B cell (primary cell): ENCODE data around the gene MAP3K5. TPM values are rescaled to one million over a fixed set of nuclear protein-coding genes. Genes with fewer than 3 reads are reported as not detected.

Experiments
- ATAC-seq: fragments of 200-7000 bp; cut with Tn5 transposase; one replicate; pipeline ENCODE4 v1.10.0; 2021; ENCODE audit warnings: low read depth, mild to moderate bottlenecking, moderate number of reproducible peaks, moderate library complexity
- CTCF ChIA-PET: fragments of 350-600 bp; sonication (Branson Sonifier 250); formaldehyde crosslinking; loops from one replicate; lab custom pipeline; 2021; ENCODE audit warnings: antibody characterized with exemption, inconsistent platforms; lab: Charles Lee
- POLR2A ChIA-PET: fragments of 350-600 bp; sonication (Branson Sonifier 250); formaldehyde crosslinking; loops from one replicate; lab custom pipeline; 2021; ENCODE audit warnings: antibody characterized with exemption; lab: Charles Lee
- DNase-seq: peaks from one replicate; pipeline ENCODE4 v3.0.0; 2013
- H2AFZ ChIP-seq: 2 replicates; pipeline ENCODE4 v1.6.1; 2012; ENCODE audit warnings: mild to moderate bottlenecking, low read depth, low read length; ENCODE audit not compliant: insufficient read depth, poor library complexity, severe bottlenecking
- H3K27ac ChIP-seq, 2 donors: 1 replicate in 1 of 2; 2 replicates in 1 of 2; pipeline ENCODE4 v1.5.1; 2012 to 2013; ENCODE audit warnings: low read length in 2 of 2, mild to moderate bottlenecking in 2 of 2, moderate library complexity in 1 of 2
- H3K27me3 ChIP-seq, 4 experiments: fragments of 200-600 bp in 1 of 4; sonication (generic) in 1 of 4; replicated peaks in 1 of 4; 1 replicate in 2 of 4; 2 replicates in 2 of 4; pipeline versions ENCODE4 v1.6.1 to v1.7.0; 2013 to 2016; ENCODE audit warnings: low read length in 3 of 4, mild to moderate bottlenecking in 2 of 4, mixed read lengths in 1 of 4, moderate library complexity in 1 of 4; ENCODE audit not compliant: insufficient read depth in 4 of 4, control insufficient read depth in 3 of 4; ENCODE audit errors: control extremely low read depth in 1 of 4
- H3K36me3 ChIP-seq, 2 experiments: replicated peaks in 1 of 2; 1 replicate in 1 of 2; 2 replicates in 1 of 2; pipeline versions ENCODE4 v1.6.1 to v1.7.1; 2013; ENCODE audit warnings: low read length in 1 of 2; ENCODE audit not compliant: insufficient read depth in 2 of 2, control insufficient read depth in 1 of 2; ENCODE audit errors: control extremely low read depth in 1 of 2, extremely low read depth in 1 of 2
- H3K4me1 ChIP-seq, 2 donors: fragments of 200-600 bp in 1 of 2; sonication (generic) in 1 of 2; 1 replicate in 1 of 2; 2 replicates in 1 of 2; pipeline versions ENCODE4 v1.5.1 to v1.6.1; 2013 to 2017; ENCODE audit warnings: low read length in 2 of 2; ENCODE audit not compliant: control insufficient read depth in 2 of 2, insufficient read depth in 2 of 2
- H3K4me2 ChIP-seq: replicated peaks from 2 replicates; pipeline ENCODE3; 2012; ENCODE audit warnings: mild to moderate bottlenecking, low read depth, low read length; ENCODE audit not compliant: poor library complexity, severe bottlenecking
- H3K4me3 ChIP-seq, 5 experiments: fragments of 200-600 bp in 1 of 5; sonication (generic) in 1 of 5; 1 replicate in 3 of 5; 2 replicates in 2 of 5; pipeline versions ENCODE4 v1.5.1 to v1.7.0; 2011 to 2016; ENCODE audit warnings: low read length in 4 of 5, mild to moderate bottlenecking in 4 of 5, low read depth in 2 of 5, control low read depth in 1 of 5, moderate library complexity in 1 of 5; ENCODE audit not compliant: insufficient read depth in 1 of 5; ENCODE audit errors: control extremely low read depth in 1 of 5, extremely low read depth in 1 of 5
- H3K79me2 ChIP-seq: fragments of 200-600 bp; sonication (generic); one replicate; pipeline ENCODE4 v1.6.0; 2016; ENCODE audit warnings: low read length; ENCODE audit not compliant: control insufficient read depth, insufficient read depth
- H3K9ac ChIP-seq: fragments of 200-600 bp; sonication (generic); 2 replicates; pipeline ENCODE4 v1.6.1; 2017; ENCODE audit warnings: mild to moderate bottlenecking, low read length, moderate library complexity
- H3K9me3 ChIP-seq, 3 donors: one replicate each; pipeline versions ENCODE4 v1.6.1 to v1.7.1; 2013; ENCODE audit warnings: low read length in 2 of 3; ENCODE audit not compliant: control insufficient read depth in 2 of 3, insufficient read depth in 1 of 3; ENCODE audit errors: control extremely low read depth in 1 of 3
- H4K20me1 ChIP-seq: 2 replicates; pipeline ENCODE4 v1.6.0; 2012; ENCODE audit warnings: mild to moderate bottlenecking, low read length; ENCODE audit not compliant: insufficient read depth, control insufficient read depth, poor library complexity, severe bottlenecking
- H3K27ac Mint-ChIP-seq: one replicate; pipeline ENCODE4 v1.8.0; 2021; ENCODE audit warnings: mixed read lengths
- H3K27me3 Mint-ChIP-seq: one replicate; pipeline ENCODE4 v1.8.0; 2021; ENCODE audit warnings: mixed read lengths
- H3K4me1 Mint-ChIP-seq: one replicate; pipeline ENCODE4 v1.8.0; 2021; ENCODE audit warnings: mixed read lengths
- H3K4me3 Mint-ChIP-seq: one replicate; pipeline ENCODE4 v1.8.0; 2021; ENCODE audit warnings: mixed read lengths
- H3K9me3 Mint-ChIP-seq: one replicate; pipeline ENCODE4 v1.8.0; 2022; ENCODE audit warnings: mixed read lengths; ENCODE audit not compliant: insufficient read depth
- CTCF ChIP-seq: fragments of 200-600 bp; IDR thresholded peaks from one replicate; pipeline ENCODE4 v1.8.0; 2022; ENCODE audit warnings: antibody characterized with exemption, mild to moderate bottlenecking
- EZH2 ChIP-seq: IDR thresholded peaks from 2 replicates; pipeline ENCODE4 v1.6.1; 2012; ENCODE audit warnings: borderline replicate concordance, low read depth, mild to moderate bottlenecking, moderate library complexity, low read length; ENCODE audit not compliant: insufficient read depth, poor library complexity, severe bottlenecking
- WGBS: methylation state at CpG from one replicate; pipeline ENCODE4 v1.1.5; 2013; ENCODE audit warnings: missing lambda C conversion rate; ENCODE audit not compliant: insufficient coverage; 5-methylcytosine and 5-hydroxymethylcytosine counted together
- intact Hi-C: fragments of 100-400 bp; cut with micrococcal nuclease; formaldehyde crosslinking; loops from one replicate; pipeline ENCODE4 v1.10.0; 2022
- polyA plus RNA-seq: library from polyadenylated mRNA; depleted of rRNA; stranded (reverse); fragments of >200 nt; gene quantifications from 2 replicates; pipeline ENCODE4 v1.2.3, GENCODE V29; 2012
- total RNA-seq, 2 donors: library from RNA; stranded (reverse); fragments of 120-200 nt in 1 of 2; gene quantifications; 1 replicate in 1 of 2; 2 replicates in 1 of 2; pipeline versions ENCODE4 v1.2.3 to v1.2.4, GENCODE V29; 2013 to 2022

Gene MAP3K5
- total and polyA plus RNA-seq, 2 donors (not counting 1 experiment from before 2014, with no cell fraction given), result 5.7 to 34.1 TPM

GRCh38 chr6:136757150-136757549 is 35.1 kb downstream of the MAP3K5 start:
- H3K9me3 Mint-ChIP-seq, result no peaks in the 10 kb centered on the region
- H3K4me3 Mint-ChIP-seq, result no peak overlapping the region
- Histone ChIP-seq H3K79me2 (peaks cover 93% of the 10 kb centered on the region), H3K36me3 (no peaks in the 10 kb centered on the region), H3K4me2 (no peak overlapping the region), H3K27ac (no peak overlapping the region), H3K9me3 (peaks cover 0 to 3% (median 0%) of the 10 kb centered on the region in 3 donors), H3K4me3 (no peak overlapping the region), H2AFZ (no peak overlapping the region), H3K27me3 (no peaks in the 10 kb centered on the region), H3K9ac (no peak overlapping the region), H3K4me1 (peaks cover 34 to 38% of the 10 kb centered on the region in 2 donors), H4K20me1 (no peaks in the 10 kb centered on the region)
- intact Hi-C loops, result no loop called here
- DNase-seq (no peak), ATAC-seq (no peak)
- H3K4me1 Mint-ChIP-seq, result peaks cover 53% of the 10 kb centered on the region
- no peak overlapping the region for H3K27ac Mint-ChIP-seq
- TF ChIP-seq EZH2, result no peak
- TF ChIP-seq CTCF, result no peak
- POLR2A ChIA-PET, result no interaction called here
- CTCF ChIA-PET, result interaction anchor here (3.6 kb wide), 1 partner anchor 35 kb away, joined by 17 read pairs; the partner anchor contains the start of gene MAP3K5
- H3K27me3 Mint-ChIP-seq, result no peaks in the 10 kb centered on the region
- 100% methylated on average over 1 of the region's 2 CpGs for whole genome bisulfite sequencing

- H3K27me3 Mint-ChIP-seq, result no peaks in the 10 kb centered on the region
- Histone ChIP-seq H3K9ac (no peak overlapping the region), H3K4me1 (peaks cover 37 to 38% of the 10 kb centered on the region in 2 donors), H3K4me3 (no peak overlapping the region), H3K79me2 (peaks cover 85% of the 10 kb centered on the region), H3K27me3 (no peaks in the 10 kb centered on the region), H3K9me3 (no peaks in the 10 kb centered on the region), H4K20me1 (no peaks in the 10 kb centered on the region), H3K36me3 (no peaks in the 10 kb centered on the region), H2AFZ (no peak overlapping the region), H3K27ac (no peak overlapping the region), H3K4me2 (no peak overlapping the region)
- H3K4me1 Mint-ChIP-seq, result peaks cover 60% of the 10 kb centered on the region
- ChIA-PET CTCF (interaction anchor here (3.6 kb wide), 1 partner anchor 37 kb away, joined by 17 read pairs; the partner anchor contains the start of gene MAP3K5), POLR2A (no interaction called here)
- no peak overlapping the region for H3K4me3 Mint-ChIP-seq
- TF ChIP-seq CTCF (no peak), EZH2 (no peak)
- DNase-seq, result no peak
- no peak overlapping the region for H3K27ac Mint-ChIP-seq
- no peaks in the 10 kb centered on the region for H3K9me3 Mint-ChIP-seq
- intact Hi-C loops, result no loop called here
- 95% methylated on average over 7 of the region's 7 CpGs for whole genome bisulfite sequencing
- ATAC-seq, result no peak
These were observed 37.5 kb downstream of the MAP3K5 start for GRCh38 chr6:136754820-136755219.
